ENCODE results near the gene PHKB.

DNA sequence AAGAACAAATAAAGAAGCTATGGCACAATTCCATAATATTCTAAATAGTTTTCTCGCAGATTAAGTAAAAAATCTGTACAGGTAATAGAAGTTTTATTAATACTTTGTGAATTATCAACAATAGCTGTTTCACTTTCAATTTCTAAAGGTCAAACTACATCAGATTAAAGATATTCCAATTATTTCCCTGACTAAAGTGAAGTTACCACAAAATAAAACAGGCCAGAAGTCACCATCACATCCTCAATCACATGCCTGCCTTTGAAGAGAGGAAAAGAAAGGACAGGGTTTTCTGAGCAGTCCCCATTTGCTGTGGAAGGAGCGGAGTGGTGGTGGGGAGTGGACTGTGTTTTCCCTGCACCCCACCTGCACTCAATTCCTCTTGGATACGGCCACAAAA, 11.3 kb upstream of the PHKB start:
- TF ChIP-seq, protein P1, sequence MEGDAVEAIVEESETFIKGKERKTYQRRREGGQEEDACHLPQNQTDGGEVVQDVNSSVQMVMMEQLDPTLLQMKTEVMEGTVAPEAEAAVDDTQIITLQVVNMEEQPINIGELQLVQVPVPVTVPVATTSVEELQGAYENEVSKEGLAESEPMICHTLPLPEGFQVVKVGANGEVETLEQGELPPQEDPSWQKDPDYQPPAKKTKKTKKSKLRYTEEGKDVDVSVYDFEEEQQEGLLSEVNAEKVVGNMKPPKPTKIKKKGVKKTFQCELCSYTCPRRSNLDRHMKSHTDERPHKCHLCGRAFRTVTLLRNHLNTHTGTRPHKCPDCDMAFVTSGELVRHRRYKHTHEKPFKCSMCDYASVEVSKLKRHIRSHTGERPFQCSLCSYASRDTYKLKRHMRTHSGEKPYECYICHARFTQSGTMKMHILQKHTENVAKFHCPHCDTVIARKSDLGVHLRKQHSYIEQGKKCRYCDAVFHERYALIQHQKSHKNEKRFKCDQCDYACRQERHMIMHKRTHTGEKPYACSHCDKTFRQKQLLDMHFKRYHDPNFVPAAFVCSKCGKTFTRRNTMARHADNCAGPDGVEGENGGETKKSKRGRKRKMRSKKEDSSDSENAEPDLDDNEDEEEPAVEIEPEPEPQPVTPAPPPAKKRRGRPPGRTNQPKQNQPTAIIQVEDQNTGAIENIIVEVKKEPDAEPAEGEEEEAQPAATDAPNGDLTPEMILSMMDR (conservative IDR thresholded peaks at IDR 0.05 in 1 of 2, IDR thresholded peaks at IDR 0.05 in 1 of 2; ENCODE audit: low read depth in 1 of 2, low read length in 2 of 2) = no peak
- TF ChIP-seq EZH2 (IDR thresholded peaks at IDR 0.05; ENCODE audit: low read length, missing control alignments) = no peak
